GM19438 (cell line): ENCODE measurements around the gene WHRN.

Experiments
- ATAC-seq: cut with Tn5 transposase; IDR thresholded peaks from one replicate; pipeline ENCODE4 v1.9.1; 2021; ENCODE audit warnings: low read depth; ENCODE audit not compliant: unreplicated experiment

Gene WHRN

DNA sequence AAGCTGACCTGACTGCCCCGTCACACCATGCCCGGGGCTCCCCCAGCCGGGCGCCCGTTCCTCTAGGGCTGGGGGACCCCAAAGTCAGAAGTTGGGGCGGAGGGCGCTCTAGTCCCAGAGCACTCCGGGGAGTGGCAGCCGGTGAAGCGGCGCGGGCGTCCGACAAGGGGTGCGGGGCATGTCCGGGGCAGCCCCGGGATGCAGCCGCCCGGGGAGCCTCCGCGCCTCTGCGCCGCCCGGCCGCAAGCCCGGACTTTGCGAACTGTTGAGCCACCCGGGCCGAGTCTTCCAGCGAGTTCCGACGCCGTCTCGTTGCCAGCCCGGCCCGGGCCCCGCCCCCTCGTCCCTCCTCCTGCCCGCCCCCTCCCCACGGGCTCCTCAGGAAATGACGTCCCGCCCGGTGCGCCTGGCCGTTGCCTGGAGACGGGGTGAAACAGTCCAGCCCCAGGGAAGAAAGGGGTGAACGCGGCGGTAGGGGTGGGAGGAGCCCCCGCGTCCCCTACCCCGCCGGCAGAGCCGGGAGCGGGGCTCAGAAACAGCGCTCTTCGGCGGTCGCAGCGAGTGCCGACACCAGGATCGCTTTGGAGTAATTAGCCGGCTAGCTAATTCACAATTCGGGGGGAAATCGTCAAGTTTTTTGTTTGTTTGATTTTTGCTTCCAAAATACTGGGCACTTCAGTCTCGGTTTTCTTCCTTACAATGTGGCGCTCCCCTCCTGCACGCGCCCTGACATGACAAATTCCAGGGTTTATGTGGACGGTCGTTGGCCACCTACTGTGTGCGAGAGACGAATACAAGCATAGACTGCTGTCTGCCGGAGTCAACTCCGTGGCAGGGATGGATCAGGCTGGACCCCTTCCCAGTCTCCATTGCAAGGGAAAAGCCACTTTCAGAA is at the start of gene WHRN:
WHRN (minus strand) TSS at position 287 of the 895 bp plus-strand sequence. CDS start 672 bp downstream, outside the sequence.
- ATAC-seq: peak; percentile 89

DNA sequence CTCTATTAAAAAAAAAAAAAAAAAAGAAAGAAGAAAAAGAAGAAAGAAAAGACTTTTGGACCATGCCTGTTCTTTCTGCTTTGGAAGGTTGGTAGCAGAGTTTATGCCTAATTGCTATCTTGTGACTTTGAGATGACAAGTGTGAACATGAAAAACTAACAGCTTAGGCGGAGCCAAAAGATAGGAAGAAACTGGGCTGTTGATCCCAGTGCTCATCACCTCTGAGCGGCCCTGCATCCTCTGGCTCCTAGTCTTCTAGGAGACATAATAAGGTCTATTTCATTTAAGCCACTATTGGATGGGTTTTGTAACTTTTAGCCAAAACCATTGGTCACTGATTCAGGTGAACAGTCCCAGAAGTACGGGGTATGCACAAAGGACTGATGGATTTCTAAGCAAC is 47.9 kb upstream of the WHRN start:
- no peak for ATAC-seq

DNA sequence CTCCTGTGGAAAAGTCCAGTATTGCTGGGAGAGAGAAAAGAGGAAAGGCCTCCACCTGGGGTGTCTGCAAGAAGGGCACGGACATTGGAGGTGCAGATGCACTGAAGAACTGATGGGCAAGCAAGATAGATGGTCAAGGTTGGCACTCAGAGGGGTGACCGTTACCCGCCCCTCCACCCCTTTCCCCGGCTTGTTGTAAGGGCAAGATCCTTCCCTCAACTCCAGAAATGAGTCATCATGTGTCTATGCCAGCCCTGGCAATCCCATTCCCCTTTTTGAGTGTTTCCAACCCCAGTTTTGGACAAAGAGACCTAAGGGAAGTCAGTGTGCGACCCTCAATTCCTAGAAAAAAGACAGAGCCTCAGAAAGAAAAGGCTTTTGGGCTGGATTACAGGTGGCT is 47.4 kb upstream of the WHRN start:
- ATAC-seq: no peak

DNA sequence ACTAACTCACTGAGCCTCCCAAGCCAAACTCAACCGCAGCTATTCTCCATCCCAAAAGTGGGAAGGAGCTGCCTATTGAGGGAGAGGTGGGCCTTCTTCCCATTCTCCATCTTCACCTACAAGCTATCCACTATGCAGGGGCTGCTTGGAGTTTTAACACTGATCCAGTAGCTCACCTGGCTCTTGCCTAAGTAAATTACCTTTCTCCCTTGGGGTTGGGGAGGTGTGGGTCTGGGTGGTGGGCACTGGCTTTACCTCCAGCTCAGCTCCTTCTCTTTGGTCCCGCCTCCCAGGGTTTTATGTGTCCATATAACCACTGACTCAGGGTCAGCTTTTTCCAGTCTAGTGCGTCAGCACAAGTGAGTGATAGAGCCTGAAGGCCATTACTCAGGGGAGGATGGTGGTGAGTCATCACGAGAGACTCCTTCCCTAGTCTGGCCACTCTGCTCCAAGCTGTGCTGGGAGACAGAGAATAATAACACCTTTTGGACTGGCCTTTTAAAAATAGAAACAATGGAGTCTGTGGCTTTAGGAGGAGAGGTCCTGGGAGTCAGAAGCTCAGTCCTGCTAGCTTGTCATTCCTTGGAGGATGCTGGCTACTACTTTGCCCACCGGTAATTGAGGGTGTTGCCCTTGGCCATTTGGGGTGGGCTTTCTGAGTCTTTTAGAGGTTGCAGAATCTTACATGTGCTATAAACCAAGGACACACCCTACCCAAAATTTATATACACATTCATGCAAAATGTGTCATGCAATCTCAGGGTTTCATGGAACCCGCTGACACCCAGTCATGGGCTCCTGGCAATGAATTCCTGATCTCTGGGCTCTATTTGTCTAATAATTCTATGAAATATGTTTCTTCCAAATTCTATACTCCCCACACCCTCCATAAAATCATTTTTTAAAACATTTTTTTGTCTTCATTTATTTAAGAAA is 46.7 kb upstream of the WHRN start:
- no peak for ATAC-seq

DNA sequence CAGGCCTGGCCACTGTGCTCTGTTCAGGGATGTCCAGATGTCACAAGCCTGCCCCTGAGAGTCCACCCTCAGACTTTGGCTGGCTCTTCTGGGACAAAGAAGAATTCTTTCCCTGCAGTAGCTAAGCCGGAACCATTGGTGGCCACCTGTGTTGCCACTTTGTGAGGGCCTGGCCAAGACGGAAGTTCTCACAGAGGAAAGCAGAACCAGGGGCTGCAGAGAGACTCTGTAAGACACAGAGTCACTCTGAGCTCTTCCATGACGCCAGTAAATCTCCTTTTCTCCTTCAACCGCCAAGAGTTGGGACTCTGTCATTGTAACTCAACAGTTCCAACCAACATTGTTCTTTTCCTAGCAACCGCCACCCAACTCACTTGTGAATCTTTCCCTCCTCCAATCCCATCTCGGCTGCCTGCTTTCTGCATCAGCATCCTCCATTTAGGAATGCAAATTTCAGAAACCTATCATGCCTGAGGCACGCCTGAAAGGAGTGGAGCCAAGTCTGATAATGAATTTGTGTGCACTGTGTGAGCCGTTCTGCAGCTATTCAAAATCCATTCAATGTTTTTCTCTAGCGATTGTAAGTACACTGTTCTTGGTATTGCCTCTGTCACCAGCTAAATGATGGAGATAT is 44.5 kb upstream of the WHRN start:
- no peak for ATAC-seq

DNA sequence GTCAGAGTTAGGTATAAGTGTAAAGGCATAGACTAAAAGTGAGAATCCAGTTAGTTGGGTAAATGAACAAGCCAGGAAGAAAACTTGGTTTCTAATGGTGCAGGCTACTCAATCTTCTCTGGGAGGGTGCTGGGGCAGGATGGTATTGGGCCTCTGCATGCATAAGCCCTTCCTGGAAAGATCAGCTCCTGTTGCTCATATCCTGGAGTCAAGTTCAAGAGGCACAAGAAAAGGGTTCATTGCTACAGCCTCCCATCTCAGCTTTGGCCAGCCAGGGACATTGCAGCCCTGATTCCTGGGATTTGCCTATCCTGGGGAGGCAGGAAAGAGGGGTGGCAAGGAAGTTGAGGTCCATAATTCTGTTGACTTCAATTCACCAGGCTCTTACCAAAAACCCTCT is 41.6 kb upstream of the WHRN start:
- no peak for ATAC-seq

DNA sequence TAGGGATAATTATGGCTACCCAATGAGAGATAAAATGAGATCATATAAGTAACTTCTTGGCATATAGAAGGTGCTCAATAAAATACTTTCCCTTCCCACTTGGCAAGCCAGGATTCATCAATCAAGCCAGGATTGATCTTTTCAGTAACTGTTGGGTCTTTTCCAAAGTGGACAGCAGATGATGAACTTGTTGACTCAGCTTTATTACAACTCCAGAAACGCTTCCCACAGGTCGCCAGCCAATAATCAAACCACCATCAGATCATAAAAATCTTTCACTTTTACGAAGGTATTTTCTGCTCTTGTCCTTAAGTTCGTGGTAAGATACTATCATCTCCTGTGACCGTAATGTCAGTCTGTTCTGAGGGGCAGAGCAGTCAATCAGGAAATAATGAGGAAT is 39.8 kb upstream of the WHRN start:
- no peak for ATAC-seq

DNA sequence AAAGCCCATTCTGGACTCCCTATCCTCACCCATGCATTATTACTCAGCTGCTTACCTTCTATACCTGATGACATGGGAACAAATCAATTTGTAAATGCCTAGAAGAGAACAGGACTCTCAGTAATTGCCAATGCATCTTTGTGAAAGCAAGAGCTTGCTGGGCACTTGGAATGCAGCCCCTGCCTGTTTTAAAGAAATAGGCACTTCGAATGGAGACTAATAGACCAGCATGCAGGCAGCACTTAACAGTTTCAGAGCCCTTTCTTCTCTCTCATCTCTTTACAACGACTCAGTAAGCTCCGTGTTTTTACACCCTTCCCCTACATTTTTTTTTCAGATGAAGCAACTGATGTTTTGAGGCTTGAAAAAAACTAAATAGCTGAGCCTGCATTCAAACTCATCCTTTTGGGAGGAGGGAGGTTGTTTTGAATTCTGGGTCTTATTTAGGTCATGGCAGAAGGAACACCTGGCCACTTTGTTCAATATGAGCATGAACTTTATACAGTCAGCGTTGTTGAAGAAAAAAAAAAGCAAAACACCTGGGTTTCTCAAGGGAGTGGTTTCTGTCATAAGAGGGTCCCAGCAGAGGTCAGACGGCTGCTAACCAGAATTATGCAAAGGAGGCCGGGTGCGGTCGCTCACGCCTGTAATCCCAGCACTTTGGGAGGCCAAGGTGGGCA is 34.6 kb upstream of the WHRN start:
- no peak for ATAC-seq

DNA sequence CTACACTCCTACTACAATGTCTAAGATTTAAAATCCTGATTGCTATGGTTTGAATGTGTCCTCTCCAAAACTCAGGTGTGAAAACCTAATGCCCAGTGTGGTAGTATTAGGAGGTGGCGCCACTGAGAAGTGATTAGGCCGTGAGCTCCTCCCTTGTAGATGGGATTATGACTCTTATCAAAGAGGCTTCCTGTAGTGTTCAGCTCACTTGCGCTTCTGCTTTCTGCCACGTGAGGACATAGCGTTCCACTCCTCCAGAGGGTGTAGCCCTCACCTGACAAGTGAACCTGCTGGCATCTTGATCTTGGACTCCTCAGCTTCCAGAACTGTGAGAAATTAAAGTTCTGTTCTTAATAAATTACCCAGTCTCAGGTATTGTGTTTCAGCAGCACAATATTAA is 33.0 kb upstream of the WHRN start:
- no peak for ATAC-seq

DNA sequence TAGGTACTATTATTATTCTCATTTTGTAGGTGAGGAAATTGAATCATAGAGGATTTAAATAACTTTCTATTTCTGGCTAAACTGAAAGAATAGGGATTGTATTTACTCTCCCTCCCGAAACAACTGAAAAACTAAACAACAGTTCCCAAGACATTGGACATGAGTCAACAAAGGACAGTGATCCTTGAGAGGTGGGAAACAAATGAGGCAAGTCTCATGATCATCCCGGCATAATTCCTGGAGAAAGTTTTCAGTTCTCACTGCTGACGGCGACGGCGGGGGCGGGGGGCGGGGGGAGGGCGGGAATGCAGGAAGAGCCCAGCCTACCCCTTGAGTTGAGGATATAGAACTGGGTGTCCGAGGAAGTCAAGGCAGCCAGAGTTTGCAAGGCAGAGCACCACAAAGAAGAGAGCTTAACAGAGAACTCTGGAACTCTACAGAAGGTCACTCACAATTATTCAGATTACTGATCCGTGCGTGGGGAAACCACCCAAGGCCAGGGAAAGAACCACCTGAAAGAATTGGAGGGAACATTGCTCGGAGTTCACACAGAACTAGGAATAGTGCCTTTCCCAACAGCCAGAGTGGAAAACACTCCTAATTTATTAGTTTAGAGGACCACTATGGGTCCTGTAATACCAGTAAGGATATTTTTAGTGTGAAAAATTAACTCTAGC is 27.4 kb upstream of the WHRN start:
- no peak for ATAC-seq

DNA sequence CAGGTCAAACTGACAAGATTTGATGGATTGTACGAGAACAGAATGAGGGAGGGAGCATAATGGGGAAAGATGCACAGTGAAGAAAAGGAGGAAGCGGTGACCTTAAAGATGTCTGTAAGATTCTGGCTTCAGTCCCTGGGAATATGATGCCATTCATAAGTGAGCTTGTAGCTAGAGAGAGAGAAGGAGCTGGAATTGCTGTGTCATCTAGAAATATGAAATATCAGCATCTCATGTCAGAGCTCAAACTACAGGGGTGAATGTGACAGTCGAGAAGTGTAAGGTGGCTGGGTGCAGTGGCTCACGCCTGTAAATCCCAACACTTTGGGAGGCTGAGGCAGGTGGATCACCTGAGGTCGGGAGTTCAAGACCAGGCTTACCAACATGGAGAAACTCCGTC is 24.0 kb upstream of the WHRN start:
- no peak for ATAC-seq

DNA sequence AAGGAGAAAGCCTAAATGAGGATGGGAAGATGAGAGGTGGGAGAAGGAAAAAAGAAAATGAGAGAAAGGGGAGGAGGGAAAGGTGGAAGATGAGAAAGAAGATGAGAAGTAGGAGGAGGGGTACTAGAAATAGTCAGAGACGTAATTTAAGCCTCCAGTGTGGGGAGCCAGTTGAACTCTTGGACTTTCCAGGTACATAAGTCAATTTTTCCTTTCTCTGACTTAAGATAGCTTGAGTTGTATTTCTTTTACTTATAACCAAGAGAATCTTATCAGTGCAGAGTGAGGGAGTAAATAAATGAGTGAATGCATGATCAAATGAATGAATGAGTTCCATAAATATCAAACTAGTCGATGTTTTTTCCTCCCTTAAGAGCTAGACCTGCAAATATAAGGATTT is 21.5 kb upstream of the WHRN start:
- no peak for ATAC-seq

DNA sequence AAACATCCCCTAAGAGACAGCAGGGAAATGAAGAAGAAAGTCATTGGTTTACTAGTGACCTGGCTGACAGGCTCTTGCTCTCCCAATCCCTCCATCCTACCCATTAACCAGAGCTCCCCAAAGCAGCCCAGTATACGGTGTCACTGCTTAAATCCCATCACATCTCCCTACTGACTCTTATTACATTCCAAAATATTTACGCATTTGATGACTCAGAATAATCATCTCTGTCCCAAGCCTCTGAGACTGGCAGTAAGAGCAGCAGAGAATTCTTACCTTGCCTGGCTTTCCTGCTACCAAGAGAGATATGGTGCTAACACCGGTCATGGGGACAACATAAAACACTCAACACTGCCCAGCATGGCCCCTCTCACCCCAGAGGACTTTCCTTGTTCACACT is 20.2 kb upstream of the WHRN start:
- no peak for ATAC-seq

DNA sequence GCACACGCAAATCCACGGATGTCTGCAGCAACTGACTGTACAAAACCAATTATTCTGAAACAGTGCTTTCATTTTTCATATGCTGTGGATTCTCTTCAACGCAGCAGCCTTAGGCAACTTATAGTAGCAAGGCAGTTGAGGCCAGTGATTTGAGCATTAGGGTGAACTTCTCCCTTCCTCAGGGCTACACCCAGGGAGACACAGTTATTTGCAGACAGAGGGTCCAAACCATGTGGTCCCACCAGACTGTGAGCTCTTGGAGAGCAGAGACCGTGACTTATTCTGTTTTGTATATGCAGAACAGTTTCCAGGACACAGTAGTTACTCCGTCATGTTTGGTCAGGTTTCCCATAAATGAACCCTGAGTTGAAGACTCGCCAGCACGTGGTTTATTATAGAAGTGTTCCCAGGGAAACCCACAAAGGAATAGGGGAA is 19.0 kb upstream of the WHRN start:
- ATAC-seq: no peak

DNA sequence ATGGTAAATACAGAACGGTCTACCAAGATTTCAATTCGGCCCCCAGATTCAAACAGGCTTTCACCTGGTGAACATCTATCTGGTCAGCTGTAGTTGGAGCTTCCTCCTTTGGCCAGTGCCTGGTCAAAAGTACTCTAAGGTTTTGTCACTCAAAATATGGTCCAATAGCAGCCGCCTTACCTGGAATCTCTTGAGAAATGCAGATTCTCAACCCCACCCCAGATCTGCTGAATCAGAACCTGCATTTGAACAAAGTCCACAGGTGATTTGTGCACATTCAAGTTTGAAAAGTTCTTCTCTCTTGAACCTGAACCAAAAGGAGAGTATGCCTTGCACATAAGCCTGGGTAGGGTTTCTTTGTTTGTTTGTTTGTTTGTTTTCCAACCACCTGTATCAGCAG is 17.6 kb upstream of the WHRN start:
- no peak for ATAC-seq

DNA sequence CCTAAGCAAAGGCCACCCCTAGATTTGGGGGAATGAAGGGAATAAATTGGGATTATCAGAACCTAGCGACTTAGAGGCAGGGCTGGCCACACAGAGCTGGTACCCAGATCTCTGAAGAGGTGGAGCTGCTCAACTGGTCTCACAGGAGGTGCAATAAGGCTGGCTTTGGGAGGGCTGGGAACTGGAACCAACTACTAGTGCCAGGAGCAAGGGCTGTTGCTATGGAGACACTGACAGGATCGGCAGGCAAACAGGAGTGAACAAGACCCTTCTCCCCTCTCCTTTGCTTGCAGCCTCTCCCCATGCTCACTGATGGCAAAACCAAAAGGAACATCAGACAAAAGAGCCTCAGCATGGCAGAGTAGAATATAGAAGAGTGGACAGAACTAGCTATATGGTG is 17.0 kb upstream of the WHRN start:
- no peak for ATAC-seq

DNA sequence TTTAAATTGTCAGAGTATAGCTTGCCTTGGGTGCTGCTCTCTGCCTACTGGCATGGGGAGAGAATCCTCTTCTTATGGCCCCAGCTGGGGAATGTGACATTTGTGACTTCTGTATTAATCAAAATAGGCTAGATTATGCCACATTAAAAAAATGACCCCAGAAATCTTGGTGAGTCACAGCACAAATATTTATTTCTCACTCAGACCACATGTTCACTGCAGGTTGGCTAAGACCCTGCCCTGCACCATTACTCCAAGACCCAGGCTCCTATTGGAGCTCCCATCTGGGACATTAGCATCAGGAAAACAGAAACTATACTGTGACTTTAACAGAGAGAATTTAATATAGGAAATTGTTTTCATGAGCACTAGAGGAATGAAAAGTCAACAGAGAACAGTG is 16.6 kb upstream of the WHRN start:
- no peak for ATAC-seq

DNA sequence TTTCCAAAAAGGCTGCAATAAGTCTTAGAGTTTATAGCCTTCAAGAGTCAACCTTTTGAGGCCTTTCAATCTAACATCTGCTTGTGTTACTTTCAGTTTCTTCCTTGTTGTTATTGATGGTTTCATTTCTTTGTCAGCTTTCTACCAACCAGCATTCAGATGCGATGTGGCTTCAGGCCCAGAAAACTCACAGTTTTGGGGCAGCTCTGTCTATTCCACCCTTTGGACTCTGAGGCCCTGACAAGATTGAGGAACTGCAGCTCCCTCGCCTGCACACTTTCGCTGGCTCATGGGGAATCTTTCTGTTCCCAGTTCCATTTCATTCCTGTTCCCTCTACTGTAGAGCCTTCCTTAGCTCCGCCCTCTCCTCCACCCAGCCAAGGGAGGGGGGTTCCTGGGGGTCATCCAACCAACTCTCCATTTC is 13.3 kb upstream of the WHRN start:
- no peak for ATAC-seq

DNA sequence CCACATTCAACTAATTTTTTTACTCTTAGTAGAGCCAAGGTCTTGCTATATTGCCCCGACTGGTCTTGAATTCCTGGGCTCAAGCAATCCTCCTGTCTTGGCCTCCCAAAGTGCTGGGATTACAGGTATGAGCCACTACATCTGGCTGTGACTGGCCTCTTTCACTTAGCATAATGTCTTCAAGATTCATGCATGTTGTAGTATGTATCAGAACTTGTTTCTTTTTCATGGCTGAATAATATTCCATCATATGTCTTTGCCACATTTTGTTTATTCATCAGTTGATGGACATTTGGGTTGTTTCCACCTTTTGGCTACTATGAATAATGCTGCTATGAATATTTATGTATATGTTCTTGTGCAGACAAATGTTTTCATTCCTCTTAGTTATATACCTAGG is 12.8 kb upstream of the WHRN start:
- no peak for ATAC-seq

DNA sequence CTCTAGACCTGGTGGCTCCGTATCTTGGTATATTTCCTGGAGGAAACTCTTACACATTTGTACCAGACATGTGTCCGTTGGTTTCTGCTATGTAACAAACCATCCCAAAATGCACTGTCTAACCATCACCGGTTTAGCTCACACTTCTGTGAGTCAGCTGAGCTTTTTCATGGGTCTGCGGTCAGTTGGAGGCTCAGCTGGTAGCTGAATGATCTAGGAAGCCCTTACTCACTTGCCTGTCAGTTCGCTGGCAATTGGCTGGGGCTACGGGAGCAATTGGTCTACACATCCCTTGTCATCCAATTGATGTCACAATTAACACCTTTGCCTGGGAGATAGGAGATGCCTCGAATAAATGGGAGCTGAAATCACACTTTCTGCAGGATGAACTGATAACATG is 11.6 kb upstream of the WHRN start:
- ATAC-seq: no peak
